ENCODE results near the gene MTHFD1. TPM values are rescaled to one million over a fixed set of nuclear protein-coding genes. Genes with fewer than 3 reads are reported as not detected.

The MTHFD1 gene
- polyA plus RNA-seq, 2 of the 4 experiments (the other 2 are of a cell fraction): 105 to 159 TPM

DNA sequence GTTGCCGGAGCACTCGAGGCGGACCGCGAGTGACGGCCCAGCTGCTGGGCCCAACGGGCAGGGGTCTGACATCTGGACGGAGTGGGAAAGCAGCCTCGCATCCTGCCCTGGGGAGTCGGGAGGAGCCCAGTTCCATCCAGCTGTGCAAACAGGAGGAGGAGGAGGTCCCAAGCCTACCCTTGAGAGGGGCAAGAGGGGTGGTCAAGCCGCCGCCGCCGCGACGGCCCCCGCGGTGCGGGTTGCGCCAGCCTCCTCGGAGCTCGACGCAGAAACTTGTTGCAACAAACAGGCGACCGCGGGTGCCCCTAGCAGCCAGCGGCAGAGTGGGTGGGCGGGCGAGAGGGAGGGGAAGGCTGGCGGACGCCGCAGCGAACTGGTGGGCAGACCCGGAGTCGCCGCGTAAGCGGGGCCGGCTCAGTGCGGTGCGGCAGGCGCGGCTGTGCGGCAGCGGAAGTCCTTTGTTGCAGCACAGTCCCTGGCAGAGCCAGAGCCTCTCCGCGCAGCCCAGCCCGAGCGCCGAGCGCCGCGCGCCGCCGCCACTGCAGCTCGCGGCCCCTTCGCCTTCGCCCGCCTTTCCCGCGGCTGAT lies 116.2 kb downstream of the MTHFD1 start, which contains the start of gene ZBTB1 (continued):
- peak in 1 of 2 experiments; percentile 14; a peak in 2 of 5 replicates for TF ChIP-seq JUN (IDR thresholded peaks at IDR 0.05)
- TF ChIP-seq, protein P1, sequence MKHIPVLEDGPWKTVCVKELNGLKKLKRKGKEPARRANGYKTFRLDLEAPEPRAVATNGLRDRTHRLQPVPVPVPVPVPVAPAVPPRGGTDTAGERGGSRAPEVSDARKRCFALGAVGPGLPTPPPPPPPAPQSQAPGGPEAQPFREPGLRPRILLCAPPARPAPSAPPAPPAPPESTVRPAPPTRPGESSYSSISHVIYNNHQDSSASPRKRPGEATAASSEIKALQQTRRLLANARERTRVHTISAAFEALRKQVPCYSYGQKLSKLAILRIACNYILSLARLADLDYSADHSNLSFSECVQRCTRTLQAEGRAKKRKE (CRISPR knock-in tag; IDR thresholded peaks at IDR 0.05; ENCODE audit: low read depth): peak; percentile 13; the same call in 1 of the 2 replicates
- TF ChIP-seq PHF8 (IDR thresholded peaks at IDR 0.05; ENCODE audit: borderline replicate concordance, low read depth): 0 out of 2 replicates have a peak, but pooled peaks have one; percentile 1
- TF ChIP-seq, protein P2, sequence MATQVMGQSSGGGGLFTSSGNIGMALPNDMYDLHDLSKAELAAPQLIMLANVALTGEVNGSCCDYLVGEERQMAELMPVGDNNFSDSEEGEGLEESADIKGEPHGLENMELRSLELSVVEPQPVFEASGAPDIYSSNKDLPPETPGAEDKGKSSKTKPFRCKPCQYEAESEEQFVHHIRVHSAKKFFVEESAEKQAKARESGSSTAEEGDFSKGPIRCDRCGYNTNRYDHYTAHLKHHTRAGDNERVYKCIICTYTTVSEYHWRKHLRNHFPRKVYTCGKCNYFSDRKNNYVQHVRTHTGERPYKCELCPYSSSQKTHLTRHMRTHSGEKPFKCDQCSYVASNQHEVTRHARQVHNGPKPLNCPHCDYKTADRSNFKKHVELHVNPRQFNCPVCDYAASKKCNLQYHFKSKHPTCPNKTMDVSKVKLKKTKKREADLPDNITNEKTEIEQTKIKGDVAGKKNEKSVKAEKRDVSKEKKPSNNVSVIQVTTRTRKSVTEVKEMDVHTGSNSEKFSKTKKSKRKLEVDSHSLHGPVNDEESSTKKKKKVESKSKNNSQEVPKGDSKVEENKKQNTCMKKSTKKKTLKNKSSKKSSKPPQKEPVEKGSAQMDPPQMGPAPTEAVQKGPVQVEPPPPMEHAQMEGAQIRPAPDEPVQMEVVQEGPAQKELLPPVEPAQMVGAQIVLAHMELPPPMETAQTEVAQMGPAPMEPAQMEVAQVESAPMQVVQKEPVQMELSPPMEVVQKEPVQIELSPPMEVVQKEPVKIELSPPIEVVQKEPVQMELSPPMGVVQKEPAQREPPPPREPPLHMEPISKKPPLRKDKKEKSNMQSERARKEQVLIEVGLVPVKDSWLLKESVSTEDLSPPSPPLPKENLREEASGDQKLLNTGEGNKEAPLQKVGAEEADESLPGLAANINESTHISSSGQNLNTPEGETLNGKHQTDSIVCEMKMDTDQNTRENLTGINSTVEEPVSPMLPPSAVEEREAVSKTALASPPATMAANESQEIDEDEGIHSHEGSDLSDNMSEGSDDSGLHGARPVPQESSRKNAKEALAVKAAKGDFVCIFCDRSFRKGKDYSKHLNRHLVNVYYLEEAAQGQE (IDR thresholded peaks at IDR 0.05): no peak
- TF ChIP-seq, protein P3, sequence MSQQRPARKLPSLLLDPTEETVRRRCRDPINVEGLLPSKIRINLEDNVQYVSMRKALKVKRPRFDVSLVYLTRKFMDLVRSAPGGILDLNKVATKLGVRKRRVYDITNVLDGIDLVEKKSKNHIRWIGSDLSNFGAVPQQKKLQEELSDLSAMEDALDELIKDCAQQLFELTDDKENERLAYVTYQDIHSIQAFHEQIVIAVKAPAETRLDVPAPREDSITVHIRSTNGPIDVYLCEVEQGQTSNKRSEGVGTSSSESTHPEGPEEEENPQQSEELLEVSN (IDR thresholded peaks at IDR 0.05; ENCODE audit: borderline replicate concordance, low read depth): no peak
- TF ChIP-seq GATA3 (IDR thresholded peaks at IDR 0.05; ENCODE audit: borderline replicate concordance): no peak
- TF ChIP-seq NR3C1 (IDR thresholded peaks at IDR 0.05): no peak
- 0 out of 2 replicates have a peak, but pooled peaks have one; percentile 83 for TF ChIP-seq TFCP2L1 (CRISPR knock-in tag; IDR thresholded peaks at IDR 0.05)
- peak; percentile 4 to 30; a peak in 2 of 4 replicates for TF ChIP-seq CEBPB (IDR thresholded peaks at IDR 0.05)
- no peak for TF ChIP-seq ESRRA (IDR thresholded peaks at IDR 0.05; ENCODE audit: borderline replicate concordance, low read length)
- TF ChIP-seq FOSB (CRISPR knock-in tag; IDR thresholded peaks at IDR 0.05): no peak
- no peak for TF ChIP-seq HDAC2 (IDR thresholded peaks at IDR 0.05)
- TF ChIP-seq RAD21 (conservative IDR thresholded peaks at IDR 0.05 in 1 of 2, IDR thresholded peaks at IDR 0.05 in 1 of 2): no peak
- no peak for TF ChIP-seq NPAS2 (CRISPR knock-in tag; IDR thresholded peaks at IDR 0.05; ENCODE audit: borderline replicate concordance)
- TF ChIP-seq, protein P4, sequence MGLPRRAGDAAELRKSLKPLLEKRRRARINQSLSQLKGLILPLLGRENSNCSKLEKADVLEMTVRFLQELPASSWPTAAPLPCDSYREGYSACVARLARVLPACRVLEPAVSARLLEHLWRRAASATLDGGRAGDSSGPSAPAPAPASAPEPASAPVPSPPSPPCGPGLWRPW (IDR thresholded peaks at IDR 0.05): no peak

DNA sequence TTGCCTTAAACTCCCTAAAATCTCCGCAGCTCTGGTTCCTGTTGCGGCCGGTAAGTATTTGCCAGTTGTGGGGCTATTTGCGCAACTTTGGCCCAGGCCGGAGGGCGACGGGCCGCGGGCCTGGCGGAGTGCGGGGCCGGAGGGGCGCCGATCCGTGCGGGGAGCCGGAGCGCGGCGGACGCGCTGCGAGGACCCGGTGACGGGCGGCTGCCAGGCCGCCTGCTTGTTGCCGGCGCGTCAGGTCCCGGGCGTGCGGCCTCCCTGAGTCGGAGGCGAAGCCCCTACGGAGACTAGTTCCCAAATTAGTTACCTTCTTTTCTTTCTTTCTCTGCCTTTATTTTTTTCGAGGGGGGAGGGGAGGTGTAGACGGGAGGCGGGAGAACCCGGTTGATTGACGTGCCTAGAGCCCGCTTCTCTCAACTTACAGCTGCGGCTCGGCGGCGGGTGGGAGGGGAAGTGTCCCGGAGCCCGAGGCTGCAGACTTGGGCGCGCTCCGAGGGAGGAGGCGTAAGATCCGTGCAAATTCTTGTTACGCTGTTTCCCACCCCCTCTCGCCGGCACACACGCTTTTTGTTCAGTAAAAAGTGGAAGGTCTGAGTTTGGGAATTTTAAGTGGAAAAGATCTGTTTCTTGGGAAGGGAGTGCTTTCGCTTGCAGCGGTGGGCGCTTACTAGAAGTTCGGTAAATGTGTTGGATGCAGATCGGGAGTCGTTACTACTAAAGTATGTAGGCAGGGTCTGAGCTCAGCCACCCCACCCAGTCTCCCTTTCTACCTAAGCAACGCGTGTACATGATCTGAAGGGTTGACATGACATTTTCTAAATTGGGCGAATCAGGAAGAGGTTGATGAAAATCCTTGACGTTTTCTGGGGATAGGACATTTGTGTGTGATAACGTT lies 117.0 kb downstream of the MTHFD1 start:
- peaks cover 62% of the 10 kb centered on the region for H3K4me1 ChIP-seq
- ATAC-seq (peak; percentile 46 to 54), FAIRE-seq (no peak), DNase-seq (ENCODE audit: low read depth in 1 of 2, low spot score in 1 of 2) (peak; percentile 78 to 86)
- H3K27ac ChIP-seq: peak overlapping the region; percentile 96 to 97
- ChIA-PET POLR2A (interaction anchor here (0.6 to 3.1 kb wide), 19 partner anchors 10 to 387 kb away, joined by 3 to 42 read pairs (median 4); partner anchors contain the start of genes HSPA2 and MTHFD1), CTCF (interaction anchor here (0.8 to 1.3 kb wide), 4 partner anchors 10 to 164 kb away, joined by 3 to 7 read pairs (median 4); partner anchors contain the start of gene HSPA2)
- under 1% methylated on average over 60 of the region's 68 CpGs for WGBS (ENCODE audit: missing lambda C conversion rate)
- H3K4me3 ChIP-seq: peak overlapping the region; percentile 76
- H3K4me2 ChIP-seq: peak overlapping the region; percentile 87
- TF ChIP-seq CHD2 (IDR thresholded peaks at IDR 0.05; ENCODE audit: low read length, partially characterized antibody) (peak; percentile 59), FOXS1 (CRISPR knock-in tag; IDR thresholded peaks at IDR 0.05) (no peak), JUN (IDR thresholded peaks at IDR 0.05) (peak; percentile 3 to 34; a peak in 3 of 5 replicates), PHF8 (IDR thresholded peaks at IDR 0.05; ENCODE audit: borderline replicate concordance, low read depth) (peak; percentile 63; the same call in 1 of the 2 replicates)
- TF ChIP-seq, protein P5, sequence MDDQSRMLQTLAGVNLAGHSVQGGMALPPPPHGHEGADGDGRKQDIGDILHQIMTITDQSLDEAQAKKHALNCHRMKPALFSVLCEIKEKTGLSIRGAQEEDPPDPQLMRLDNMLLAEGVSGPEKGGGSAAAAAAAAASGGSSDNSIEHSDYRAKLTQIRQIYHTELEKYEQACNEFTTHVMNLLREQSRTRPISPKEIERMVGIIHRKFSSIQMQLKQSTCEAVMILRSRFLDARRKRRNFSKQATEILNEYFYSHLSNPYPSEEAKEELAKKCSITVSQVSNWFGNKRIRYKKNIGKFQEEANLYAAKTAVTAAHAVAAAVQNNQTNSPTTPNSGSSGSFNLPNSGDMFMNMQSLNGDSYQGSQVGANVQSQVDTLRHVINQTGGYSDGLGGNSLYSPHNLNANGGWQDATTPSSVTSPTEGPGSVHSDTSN (IDR thresholded peaks at IDR 0.05): peak; percentile 96
- H3K9me3 ChIP-seq: no peaks in the 10 kb centered on the region

Measured in A549 (cell line).